ENCODE data around the gene SYT7.
A peak's percentile ranks its signal among the peaks of the same experiment; 100 is the strongest.

SYT7 gene

DNA sequence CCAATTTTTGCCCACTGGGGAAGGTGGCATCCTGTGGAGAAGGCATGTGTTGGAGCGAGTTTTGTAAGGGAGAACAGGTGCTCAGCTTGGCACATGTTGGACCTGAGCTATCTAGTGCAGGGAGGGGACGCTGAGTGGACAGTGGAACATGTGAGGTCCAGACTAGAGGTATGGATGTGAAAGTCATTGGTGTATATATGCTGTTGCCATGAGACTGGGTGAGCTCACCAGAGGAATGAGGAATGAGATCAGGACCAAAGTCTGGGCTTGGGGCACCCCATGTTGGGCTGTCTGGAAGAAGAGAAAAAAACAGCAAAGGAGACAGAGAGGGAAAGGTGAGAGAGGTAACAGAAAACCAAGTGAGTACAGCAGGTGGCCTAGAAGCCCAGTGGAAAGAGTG, 12.3 kb upstream of the SYT7 start:
- TF ChIP-seq, protein P1, sequence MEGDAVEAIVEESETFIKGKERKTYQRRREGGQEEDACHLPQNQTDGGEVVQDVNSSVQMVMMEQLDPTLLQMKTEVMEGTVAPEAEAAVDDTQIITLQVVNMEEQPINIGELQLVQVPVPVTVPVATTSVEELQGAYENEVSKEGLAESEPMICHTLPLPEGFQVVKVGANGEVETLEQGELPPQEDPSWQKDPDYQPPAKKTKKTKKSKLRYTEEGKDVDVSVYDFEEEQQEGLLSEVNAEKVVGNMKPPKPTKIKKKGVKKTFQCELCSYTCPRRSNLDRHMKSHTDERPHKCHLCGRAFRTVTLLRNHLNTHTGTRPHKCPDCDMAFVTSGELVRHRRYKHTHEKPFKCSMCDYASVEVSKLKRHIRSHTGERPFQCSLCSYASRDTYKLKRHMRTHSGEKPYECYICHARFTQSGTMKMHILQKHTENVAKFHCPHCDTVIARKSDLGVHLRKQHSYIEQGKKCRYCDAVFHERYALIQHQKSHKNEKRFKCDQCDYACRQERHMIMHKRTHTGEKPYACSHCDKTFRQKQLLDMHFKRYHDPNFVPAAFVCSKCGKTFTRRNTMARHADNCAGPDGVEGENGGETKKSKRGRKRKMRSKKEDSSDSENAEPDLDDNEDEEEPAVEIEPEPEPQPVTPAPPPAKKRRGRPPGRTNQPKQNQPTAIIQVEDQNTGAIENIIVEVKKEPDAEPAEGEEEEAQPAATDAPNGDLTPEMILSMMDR (conservative IDR thresholded peaks at IDR 0.05; ENCODE audit: low read depth, low read length), result no peak
- no peak for DNase-seq (ENCODE audit: low read depth)
- no peak overlapping the region for H3K4me3 ChIP-seq (ENCODE audit: low read depth, low read length)

DNA sequence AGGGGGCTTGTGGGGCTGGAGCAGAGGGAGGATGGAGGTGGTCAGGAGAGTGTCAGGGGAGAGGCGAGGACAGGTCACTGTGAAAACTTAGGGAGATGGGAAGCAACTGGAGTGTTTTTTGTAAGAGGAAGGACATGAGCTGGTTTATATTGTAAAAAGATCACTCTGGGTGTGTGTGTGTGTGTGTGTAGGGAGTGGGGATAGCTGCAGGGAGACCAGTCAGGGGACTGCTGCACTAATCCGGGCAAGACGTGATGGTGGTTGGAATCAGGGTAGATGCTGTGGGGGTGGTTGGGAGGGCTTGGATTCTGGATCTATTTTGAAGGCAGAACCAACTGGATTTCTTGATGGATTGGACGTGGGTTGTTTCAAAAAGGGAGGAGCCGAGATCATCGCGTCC, 11.3 kb upstream of the SYT7 start:
- no peak overlapping the region for H3K4me3 ChIP-seq (ENCODE audit: low read depth, low read length)
- no peak for DNase-seq (ENCODE audit: low read depth)
- TF ChIP-seq, protein P1 (conservative IDR thresholded peaks at IDR 0.05; ENCODE audit: low read depth, low read length), result no peak

DNA sequence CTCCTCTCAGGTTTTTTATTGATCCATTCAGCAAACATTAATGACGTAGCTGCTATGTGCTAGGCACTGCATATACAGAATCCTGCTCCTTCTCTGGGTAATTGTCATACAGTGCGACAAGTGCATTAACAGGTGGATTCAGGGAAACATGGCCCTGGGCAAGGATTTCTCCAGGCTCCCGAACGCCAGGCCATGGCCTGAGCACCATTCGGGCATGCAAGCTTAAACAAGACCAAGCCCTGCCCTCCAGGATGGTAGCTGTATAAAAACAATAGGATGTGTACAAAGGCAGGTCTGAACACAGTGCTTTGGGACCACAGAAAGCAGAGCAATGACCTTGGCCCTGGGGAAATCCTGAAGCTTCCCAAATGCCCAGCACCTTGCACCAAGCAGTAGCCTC, 9.1 kb upstream of the SYT7 start:
- no peak overlapping the region for H3K4me3 ChIP-seq (ENCODE audit: low read depth, low read length)
- no peak for DNase-seq (ENCODE audit: low read depth)
- TF ChIP-seq, protein P1 (conservative IDR thresholded peaks at IDR 0.05; ENCODE audit: low read depth, low read length), result no peak

- no peak overlapping the region for H3K4me3 ChIP-seq (ENCODE audit: low read depth, low read length)
- no peak for DNase-seq (ENCODE audit: low read depth)
- TF ChIP-seq, protein P1 (conservative IDR thresholded peaks at IDR 0.05; ENCODE audit: low read depth, low read length), result no peak
Observed at GRCh38 chr11:61588728-61589191, 7.9 kb upstream of the SYT7 start.

DNA sequence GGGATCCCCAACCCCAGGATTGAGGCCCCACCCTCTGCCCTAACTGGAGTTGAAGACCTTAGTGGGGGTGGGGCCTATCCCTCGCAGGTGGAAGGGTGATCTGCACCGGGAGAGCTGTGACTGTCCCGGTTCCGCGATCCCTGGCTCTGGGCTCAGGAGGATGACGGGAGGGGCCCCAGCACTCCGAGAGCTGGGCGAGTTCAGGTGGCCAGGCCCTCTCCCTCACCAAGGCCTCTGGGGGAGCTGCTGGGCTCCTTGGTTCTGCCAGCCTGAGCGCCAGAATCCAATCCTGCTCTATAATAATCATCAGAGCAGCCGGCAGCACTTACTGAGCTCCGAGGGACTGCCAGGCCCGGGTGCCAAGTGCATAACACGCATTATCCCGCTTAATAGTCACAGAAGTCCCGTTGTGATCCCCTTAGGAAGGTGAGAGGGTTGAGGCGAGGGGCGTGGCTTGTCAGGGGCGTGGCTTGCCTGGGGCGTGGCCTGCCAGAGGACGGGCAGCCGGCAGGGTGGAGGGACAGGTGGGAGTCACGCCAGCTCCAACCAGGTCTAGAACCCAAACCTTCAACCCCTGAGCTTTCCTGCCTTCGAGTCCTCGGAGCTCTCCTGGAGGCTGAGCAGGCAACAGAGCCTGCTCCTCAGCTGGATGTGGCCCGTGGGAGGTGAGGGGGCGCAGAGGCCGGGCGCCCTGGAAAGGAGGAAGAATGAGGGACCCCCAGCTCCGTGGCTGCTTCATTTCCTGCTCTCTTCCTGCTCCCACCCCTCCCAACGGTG, 7.3 kb upstream of the SYT7 start:
- TF ChIP-seq, protein P1 (conservative IDR thresholded peaks at IDR 0.05; ENCODE audit: low read depth, low read length), result peak; percentile 28
- no peak for DNase-seq (ENCODE audit: low read depth)
- no peak overlapping the region for H3K4me3 ChIP-seq (ENCODE audit: low read depth, low read length)

GRCh38 chr11:61587541-61587941, 6.7 kb upstream of the SYT7 start:
- TF ChIP-seq, protein P1 (conservative IDR thresholded peaks at IDR 0.05; ENCODE audit: low read depth, low read length), result no peak
- H3K4me3 ChIP-seq (ENCODE audit: low read depth, low read length), result no peak overlapping the region
- peak; percentile 26 for DNase-seq (ENCODE audit: low read depth)

Data from choroid plexus epithelial cell (primary cell).